Measurements from ENCODE around the gene PVALEF.

Gene PVALEF

GRCh38 chr17:81165246-81166032 lies at the start of gene PVALEF:
Gene PVALEF (plus strand): TSS chr17:81165507. CDS start chr17:81181227, 15,720 bp downstream.
- no peak for DNase-seq

DNA sequence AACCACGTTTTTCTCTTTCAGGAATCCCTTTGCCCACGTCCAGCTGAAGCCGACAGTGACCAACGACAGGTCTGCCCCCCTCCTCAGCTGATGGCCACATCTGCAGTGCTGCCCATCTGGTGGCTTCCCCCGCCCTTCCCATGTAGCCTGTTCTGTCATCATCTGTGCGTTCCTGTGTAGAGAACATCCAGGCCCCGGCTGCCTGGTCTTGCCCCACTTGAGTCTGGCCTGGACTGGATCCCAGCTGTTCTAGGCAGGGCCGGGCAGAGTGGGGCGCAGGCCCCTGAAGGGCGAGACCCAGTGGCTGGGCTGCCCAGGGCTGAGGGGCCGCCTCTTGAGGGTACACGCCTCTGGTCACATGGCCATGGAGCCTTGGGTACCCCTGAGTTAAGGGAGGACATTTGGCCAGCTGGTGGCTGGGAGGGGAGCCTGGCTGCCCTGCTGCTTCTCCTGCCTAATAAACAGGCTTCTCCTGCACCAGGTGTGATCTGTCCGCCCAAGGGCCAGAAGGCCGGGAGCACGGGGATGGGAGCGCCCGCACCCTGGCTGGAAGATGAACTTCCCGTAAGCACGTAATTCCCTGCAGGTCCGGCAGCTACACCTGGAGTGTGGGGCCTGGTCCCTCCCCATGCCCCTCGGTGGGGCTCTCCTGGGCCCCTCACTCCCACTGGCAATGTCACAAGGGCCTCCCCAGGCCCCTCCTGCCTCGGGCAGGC lies 49.4 kb upstream of the PVALEF start:
- DNase-seq, result no peak

More at GRCh38 chr17:81165246-81166032, at the start of gene PVALEF:
- ATAC-seq, result no peak

DNA sequence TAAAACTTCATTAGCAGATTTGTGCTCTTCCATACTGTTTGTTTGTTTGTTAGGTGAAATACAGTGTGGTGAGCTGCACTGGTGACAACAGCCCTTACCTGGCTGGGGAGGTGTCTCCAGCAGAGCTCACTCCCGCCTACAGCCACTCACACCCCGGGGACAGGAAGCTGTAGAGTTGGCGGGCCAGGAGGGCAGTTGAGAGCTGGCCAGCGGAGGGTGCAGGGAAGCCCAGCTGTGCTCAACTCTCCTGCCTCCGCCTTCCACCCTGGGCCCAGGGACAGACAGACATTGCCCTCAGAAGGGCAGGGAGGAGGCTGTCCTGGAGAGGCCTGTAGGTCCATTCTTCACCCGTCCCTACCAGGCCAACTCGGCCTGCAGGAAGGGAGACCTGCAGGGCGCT lies 48.6 kb upstream of the PVALEF start:
- DNase-seq, result no peak
- no peak for ATAC-seq

More for the DNA sequence above, 49.4 kb upstream of the PVALEF start:
- ATAC-seq, result no peak

- ATAC-seq (no peak), DNase-seq (no peak)
Observed at GRCh38 chr17:81117672-81118198, 47.6 kb upstream of the PVALEF start.

DNA sequence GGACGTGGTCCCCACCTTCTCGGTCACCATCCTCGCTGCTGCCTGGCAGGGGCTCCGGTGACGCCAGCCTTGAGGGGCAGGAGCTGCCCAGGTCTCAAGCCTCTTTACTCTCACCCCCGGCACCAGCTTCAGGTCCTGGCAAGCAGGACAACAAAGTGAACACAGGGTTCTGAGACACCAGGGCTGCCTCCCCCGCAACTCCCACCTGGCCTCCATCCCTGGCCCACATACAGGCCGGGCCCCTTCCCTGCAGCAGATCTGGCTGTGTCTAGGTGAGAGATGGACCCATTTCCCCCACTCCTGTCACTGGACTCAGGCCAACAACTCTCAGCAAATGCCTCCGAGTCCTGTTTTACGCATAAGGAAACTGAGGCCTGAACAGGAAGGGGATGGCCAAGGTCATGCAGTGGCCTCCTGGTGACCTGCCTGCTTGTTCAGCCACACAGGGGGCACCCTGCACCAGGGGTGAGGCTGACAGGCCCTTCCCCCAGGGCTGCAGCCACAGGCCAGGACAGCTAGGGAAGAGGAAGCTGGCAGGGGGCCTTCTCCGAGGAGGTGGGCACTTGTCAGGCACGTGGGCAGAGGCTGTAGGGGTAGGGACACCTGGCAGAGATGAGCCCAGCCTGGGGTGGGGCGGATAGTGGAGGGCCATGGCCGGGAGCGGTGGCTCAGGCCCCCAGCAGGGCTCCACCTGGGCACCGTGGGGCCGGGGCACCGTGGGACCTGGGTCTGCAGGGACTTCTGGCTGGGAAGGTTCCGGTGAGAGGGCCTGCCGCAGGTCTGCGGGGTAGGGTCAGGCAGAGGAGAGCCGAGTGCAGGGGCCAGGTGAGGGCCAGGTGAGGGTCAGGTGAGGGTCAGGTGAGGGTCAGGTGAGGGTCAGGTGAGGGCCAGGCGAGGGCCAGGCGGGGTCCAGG lies 46.7 kb upstream of the PVALEF start:
- DNase-seq, result no peak
- no peak for ATAC-seq

DNA sequence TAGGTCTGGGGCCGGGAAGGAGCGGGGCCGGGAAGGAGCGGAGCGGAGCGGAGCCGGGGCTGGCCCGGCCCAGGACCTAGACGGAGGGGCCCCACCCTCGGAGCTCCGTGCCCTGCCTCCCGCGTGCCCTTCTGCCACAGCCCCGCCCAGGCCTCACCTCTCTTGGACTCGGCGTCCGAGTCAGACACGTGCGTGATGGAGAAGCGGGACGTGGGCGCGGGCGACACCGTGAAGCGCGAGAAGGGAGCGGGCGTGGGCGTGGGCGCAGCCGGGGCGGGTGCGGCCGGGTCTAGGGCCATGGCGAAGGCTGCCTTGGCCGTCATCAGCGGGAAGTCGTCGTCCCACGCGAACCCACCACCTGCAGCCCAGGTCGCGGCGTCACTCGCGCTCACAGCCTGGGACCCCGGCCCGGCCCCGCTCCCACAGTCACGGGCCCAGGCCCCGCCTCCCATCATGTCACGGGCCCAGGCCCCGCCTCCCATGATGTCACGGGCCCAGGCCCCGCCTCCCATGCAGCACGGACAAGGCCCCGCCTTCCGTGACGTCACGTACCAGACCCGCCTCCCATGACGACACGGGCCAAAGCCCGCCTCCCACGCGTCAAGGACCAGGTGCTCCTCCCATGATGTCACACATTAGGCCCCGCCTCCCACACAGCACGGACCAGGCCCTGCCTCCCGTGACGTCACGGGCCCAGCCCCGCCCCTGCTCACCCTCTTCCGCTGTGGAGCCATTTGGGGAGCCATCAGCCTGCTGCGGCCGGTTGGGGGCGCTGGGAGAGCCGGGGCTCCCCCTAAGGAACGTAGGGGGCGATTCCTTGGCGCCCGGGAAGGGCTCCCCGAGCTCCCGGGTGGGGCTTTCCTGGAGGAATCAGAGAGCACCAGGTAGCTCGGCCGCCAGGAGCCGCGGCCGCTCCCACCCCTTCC lies 45.8 kb upstream of the PVALEF start:
- DNase-seq (peak; percentile 88), ATAC-seq (peak; percentile 50)

GRCh38 chr17:81120149-81120484 lies 45.2 kb upstream of the PVALEF start:
- ATAC-seq, result no peak
- no peak for DNase-seq

DNA sequence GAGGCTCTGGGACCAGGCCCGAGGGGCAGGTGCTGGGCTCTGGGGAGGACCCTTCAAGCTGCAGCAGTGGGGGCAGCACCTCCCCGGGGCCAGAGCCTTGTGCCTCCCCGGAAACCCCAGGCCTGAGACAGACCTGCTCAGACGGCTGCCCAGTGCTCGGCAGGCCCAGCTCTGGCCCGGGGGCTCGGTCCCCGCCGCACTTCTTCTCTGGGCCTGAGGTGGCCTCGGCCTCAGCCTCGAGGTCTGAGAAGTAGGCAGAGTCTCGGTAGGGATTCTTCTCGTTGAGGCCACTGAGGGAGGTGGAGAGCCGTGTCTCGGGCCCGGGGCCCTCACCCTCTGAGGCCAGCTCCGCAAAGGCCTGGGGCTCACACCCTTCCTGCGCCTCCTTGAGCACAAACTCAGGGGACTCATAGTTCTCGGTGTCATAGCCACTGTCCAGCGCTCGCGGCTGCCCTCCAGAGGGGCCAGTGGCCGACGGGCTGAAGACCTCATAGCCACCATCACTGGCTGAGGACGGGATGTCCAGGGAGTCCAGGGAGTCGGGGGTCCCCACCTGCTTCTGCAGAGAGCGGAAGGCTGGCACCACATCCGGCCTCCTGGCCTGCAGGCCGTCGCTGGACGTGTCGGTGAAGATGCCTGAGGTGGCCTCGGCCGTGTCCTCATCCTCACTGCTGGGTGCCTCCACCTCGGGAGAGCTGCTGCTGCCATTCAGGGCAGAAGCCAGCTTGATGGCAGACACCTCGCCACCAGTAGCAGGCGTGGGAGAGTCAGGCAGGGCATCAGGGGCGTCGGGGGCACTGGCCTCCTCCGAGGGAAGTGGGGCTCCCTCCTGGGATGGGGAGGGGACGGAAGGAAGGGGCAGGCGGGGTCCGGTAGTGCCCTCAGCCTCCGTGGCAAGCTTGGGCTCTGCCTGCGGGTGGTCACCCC lies 44.3 kb upstream of the PVALEF start:
- no peak for ATAC-seq
- no peak for DNase-seq

DNA sequence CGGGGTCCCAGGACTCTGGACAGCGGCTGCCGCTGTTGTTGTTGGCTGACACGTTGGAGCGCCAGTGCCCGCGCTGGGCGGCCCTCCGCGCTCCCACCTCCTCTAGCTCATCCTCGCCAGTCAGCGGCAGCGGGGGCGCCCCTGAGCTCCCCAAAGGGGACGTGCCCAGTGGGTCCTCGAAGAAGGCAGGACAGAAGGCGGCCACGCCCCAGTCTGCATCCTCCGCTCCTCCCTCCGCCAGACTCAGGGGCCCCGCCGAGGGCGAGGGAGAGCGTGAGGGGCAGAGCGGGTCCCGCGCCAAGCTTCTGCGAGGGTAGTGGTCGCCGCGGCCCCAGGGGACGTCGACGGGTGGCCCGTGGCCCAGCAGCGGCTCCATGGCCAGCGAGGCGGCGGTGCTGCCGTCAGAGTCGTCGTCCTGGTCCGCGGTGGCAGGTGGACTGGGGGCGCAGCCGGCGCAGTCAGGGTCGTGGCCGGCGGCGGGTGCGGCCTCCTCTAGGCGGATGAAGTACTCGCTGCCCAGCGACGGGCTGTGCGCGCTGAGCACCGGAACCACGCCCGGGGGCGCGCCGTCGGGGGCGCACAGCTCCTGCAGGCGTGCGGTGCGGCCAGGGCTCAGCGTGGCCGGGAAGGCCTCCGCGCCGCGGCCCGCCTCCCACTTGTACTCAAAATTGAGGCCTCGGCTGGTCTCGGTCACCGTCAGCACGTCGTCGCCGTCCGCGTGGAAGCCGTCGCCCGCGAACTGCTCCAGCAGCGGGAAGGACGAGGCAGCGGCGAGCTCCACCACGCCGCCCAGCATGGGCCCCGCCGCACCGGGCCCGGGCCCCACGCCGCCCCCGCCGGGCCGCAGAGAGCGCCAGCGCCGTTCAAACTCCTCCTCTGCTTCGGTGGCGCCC lies 43.2 kb upstream of the PVALEF start:
- DNase-seq, result no peak
- no peak for ATAC-seq

GRCh38 chr17:81123052-81124048 lies 42.0 kb upstream of the PVALEF start:
- DNase-seq (no peak), ATAC-seq (no peak)

DNA sequence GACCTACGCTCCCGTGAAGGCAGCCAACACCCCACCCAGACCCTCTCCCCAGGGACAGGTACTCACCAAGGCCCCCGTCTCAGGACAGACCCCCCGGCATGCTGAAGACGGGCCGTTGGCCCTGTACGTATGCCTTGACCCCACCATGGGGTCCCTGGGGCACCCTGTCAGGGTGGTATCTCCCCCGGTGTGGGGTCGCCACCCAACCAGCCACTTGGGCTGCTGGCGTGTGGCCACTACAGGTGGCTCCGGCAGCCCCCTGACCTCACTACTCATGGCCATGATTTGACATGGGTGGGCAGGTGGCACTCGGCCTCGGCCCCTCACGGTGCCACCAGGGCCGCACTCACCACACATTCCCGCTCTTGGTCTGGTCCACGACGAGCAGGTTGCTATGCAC lies 40.9 kb upstream of the PVALEF start:
- DNase-seq (no peak), ATAC-seq (no peak)

DNA sequence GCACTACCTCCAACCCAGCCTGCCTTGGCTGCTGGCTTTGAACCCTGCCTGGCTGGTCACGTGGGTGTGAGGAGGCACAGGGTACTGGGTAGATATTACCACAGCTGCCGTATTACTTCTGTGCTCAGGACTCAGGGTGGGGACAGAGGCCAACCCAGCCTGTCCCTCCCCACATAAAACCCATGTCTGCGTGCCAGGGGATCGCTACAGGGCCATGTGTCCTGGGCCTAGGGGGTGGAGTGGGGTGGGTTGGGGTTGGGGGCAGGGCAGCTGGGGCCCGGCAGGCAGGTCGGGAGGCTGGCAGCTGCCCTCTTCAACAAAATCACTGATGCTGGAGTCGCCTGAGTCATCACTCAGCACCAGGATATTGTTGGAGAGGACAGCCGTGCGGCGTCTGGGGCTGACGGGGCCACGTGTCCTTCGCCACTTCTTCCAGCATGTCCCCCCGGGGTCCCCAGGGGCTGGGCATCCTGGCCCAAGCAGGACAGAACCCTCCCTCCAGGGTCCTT lies 39.7 kb upstream of the PVALEF start:
- DNase-seq, result no peak
- ATAC-seq, result no peak

GRCh38 chr17:81126281-81127132 lies 38.8 kb upstream of the PVALEF start:
- no peak for ATAC-seq

GRCh38 chr17:81127133-81127455 lies 38.2 kb upstream of the PVALEF start:
- ATAC-seq (no peak), DNase-seq (no peak)

More at GRCh38 chr17:81126281-81127132, 38.8 kb upstream of the PVALEF start:
- DNase-seq, result no peak

DNA sequence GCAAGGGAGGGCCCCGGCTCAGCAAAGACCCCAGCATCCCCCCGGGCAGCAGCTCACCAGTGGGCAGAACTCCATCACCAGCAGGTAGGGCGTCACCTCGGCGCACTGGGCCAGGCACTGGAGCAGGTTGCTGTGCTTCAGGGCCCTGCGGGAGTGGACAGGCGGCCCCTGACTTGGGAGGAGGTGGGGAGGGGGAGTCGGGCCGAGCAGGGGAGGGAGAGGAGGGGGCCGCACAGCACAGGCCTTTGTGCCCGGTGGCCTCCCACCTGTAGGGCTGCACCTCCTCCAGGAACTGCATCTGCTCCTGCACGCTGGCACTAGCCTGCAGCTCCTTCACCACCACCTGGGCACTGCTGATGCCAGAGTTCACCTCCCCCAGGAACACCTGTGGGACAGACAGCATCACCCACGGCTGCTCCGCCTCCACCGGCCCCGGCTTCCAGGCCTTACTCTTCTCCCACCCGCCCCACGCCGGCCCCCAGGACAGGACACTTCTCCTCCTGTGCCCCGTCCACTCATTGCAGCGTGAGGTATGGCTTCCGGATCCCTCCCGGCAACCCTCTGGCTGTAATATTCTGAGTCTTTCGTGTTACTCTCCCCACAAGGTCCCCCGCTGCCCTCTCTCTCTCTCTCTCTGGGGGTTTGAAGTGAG lies 37.7 kb upstream of the PVALEF start:
- DNase-seq (no peak), ATAC-seq (no peak)

DNA sequence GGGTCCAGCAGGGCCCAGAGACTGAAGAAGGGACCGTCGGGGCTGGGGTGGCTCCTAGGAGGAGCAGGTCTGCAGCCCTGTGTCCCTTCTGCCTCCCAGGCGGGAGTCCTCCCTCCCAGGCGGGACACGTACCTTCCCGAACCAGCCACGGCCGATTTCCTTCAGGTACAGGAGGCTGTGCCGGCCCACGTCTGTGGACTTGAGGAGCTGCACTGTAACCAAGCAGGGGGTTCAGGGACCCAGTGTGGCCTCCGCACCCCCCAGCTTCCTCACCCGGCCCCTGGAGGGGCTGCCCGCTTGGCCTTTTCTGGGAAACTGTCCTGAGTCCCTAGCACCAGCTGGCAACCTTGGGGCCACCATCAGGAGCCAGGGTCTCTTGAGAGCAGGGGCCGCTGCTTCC lies 37.0 kb upstream of the PVALEF start:
- ATAC-seq (no peak), DNase-seq (no peak)

Data from stimulated activated naive CD8-positive, alpha-beta T cell treated with anti-CD3 and anti-CD28 coated beads, Interleukin-15, Interleukin-2, amounts not matched to agents 100 U/mL and 50 U/mL, for 24 hours (primary cell).